ENCODE results near the gene PCED1B.
A peak's percentile ranks its signal among the peaks of the same experiment; 100 is the strongest.

The PCED1B gene

DNA sequence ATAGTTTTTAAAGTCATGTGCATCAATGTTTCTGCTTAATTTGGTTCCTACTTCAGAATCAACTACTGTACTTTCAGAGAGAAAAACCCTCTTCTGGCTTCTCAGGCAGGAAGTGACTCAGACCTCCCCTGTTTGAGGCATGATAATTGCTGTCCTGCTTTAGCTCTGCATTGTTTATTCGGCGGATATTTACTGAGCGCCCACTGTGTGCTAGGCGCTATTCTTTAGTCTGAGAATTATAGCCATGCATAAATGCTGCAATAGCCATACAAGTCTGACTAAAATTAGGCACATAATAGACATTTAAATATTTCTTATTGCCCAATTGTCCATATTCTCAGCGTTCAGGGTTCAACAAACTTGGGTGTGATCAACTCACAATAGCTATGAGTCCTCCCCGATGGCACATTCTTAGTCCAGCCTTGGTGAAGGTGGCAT, 6.4 kb downstream of the PCED1B start:
- ATAC-seq (ENCODE audit: low read depth) (peak; percentile 33; the same call in 2 of the 3 replicates), DNase-seq (ENCODE audit: low spot score) (no peak)
- Histone ChIP-seq H3K4me3 (ENCODE audit: severe bottlenecking) (no peak overlapping the region), H3K9me3 (ENCODE audit: severe bottlenecking) (no peaks in the 10 kb centered on the region), H3K36me3 (ENCODE audit: low read depth) (no peaks in the 10 kb centered on the region), H3K27me3 (ENCODE audit: insufficient read depth, poor library complexity, severe bottlenecking) (no peaks in the 10 kb centered on the region), H3K27ac (ENCODE audit: poor library complexity, severe bottlenecking) (peak overlapping the region; percentile 99), H3K4me1 (ENCODE audit: insufficient read depth, poor library complexity, severe bottlenecking) (peaks cover 79% of the 10 kb centered on the region)
- TF ChIP-seq, protein P1, sequence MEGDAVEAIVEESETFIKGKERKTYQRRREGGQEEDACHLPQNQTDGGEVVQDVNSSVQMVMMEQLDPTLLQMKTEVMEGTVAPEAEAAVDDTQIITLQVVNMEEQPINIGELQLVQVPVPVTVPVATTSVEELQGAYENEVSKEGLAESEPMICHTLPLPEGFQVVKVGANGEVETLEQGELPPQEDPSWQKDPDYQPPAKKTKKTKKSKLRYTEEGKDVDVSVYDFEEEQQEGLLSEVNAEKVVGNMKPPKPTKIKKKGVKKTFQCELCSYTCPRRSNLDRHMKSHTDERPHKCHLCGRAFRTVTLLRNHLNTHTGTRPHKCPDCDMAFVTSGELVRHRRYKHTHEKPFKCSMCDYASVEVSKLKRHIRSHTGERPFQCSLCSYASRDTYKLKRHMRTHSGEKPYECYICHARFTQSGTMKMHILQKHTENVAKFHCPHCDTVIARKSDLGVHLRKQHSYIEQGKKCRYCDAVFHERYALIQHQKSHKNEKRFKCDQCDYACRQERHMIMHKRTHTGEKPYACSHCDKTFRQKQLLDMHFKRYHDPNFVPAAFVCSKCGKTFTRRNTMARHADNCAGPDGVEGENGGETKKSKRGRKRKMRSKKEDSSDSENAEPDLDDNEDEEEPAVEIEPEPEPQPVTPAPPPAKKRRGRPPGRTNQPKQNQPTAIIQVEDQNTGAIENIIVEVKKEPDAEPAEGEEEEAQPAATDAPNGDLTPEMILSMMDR (IDR thresholded peaks at IDR 0.05; ENCODE audit: poor library complexity, severe bottlenecking) = no peak

DNA sequence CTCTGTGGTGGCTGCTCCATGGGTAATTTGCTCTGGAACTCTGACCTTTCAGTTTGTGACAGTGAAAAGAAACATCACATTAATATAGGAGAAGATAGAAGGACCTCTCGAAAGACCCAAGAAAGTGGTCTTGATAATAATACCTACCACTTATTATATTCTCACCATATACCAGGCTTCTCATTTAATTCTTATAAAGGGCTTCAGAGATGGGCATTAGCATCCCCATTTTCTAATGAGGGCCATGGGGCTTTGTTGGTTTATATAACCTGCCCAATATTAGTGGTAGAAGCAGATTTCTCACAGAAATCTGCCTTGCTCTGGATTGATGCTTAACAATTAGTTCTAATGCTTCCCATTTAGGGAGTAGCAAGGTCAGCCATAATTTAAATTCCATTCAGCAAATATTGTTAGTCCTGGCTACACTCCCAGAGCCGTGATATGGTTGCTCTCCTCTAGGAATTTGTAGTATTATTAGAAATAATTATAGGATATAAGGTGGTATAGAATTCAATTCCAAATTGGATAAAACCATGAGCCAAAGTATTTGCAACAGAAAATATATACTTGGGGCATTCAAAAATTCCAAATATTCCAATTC, 7.8 kb downstream of the PCED1B start:
- no peaks in the 10 kb centered on the region for H3K27me3 ChIP-seq (ENCODE audit: insufficient read depth, poor library complexity, severe bottlenecking)
- no peak for ATAC-seq (ENCODE audit: low read depth)
- no peak overlapping the region for H3K4me3 ChIP-seq (ENCODE audit: severe bottlenecking)
- no peaks in the 10 kb centered on the region for H3K36me3 ChIP-seq (ENCODE audit: low read depth)
- no peaks in the 10 kb centered on the region for H3K9me3 ChIP-seq (ENCODE audit: severe bottlenecking)
- peak overlapping the region; percentile 99 for H3K27ac ChIP-seq (ENCODE audit: poor library complexity, severe bottlenecking)
- TF ChIP-seq, protein P1 (IDR thresholded peaks at IDR 0.05; ENCODE audit: poor library complexity, severe bottlenecking) = no peak
- peaks cover 66% of the 10 kb centered on the region for H3K4me1 ChIP-seq (ENCODE audit: insufficient read depth, poor library complexity, severe bottlenecking)
- DNase-seq (ENCODE audit: low spot score) = no peak

DNA sequence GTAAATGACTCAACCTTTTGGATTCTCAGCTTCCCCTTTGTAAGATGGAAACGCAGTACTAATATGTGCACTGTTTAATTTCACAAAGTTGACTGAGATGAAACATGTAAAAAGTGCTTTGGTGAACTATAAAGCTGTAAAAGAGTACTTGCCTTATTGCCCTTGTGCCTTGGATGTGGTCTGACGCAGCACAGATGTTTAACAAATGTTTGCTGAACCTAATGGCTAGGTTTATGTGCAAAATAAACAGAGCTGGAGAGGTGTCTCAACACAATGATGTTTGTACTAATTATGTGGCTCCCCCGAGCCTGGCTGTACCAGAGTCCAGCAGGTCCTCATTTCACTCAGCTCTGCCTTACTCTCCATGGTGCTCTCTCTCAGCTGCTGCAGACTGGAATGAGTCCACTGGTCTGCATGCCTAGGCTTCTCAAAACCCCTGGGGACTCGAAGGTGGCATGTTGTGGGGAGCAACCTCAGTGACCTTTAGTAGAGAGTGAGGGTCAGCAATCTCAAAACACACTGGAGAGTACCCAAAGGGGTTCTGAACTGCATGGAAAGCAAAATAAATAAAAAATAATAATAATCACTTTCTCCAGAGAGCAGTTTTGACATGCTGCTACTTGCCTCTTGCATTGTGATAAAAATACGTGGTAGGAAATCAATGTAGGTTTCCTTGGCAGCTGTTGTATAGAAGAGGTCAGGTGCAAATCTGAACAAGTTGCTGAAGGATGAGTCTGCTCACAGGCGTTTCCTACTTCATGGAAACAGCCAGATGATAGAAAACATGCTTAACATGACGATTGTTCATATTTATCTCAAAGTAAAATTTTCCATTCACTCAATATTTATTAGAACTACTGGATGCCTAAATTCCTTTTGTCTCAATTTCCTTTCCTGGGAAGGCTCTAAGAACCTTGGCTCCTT, 8.9 kb downstream of the PCED1B start:
- Histone ChIP-seq H3K27ac (ENCODE audit: poor library complexity, severe bottlenecking) (peak overlapping the region; percentile 99), H3K4me1 (ENCODE audit: insufficient read depth, poor library complexity, severe bottlenecking) (peaks cover 58% of the 10 kb centered on the region), H3K9me3 (ENCODE audit: severe bottlenecking) (no peaks in the 10 kb centered on the region), H3K36me3 (ENCODE audit: low read depth) (no peaks in the 10 kb centered on the region), H3K4me3 (ENCODE audit: severe bottlenecking) (no peak overlapping the region), H3K27me3 (ENCODE audit: insufficient read depth, poor library complexity, severe bottlenecking) (no peaks in the 10 kb centered on the region)
- TF ChIP-seq, protein P1 (IDR thresholded peaks at IDR 0.05; ENCODE audit: poor library complexity, severe bottlenecking) = no peak
- DNase-seq (ENCODE audit: low spot score) (no peak), ATAC-seq (ENCODE audit: low read depth) (peak; percentile 79)

DNA sequence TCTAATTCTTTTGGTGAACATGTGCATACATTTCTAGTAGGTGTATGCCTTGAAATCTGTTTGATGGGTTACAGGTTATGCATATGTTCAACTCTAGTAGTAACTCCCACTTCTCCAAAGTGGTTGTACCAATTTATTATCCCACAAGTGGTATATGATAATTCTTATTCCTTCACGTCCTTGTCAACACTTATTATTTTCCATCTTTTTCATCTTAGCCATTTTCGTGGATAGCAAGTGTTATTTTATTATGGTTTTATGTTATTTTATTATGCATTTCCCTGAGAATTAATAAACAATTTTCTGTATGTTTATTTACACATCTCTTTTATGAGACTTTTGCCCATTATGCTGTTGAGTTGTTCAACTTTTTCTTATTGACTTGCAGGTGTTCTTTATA, 11.6 kb downstream of the PCED1B start:
- Histone ChIP-seq H3K4me3 (ENCODE audit: severe bottlenecking) (no peak overlapping the region), H3K36me3 (ENCODE audit: low read depth) (peaks cover 4% of the 10 kb centered on the region; the same call in 1 of the 2 replicates), H3K27ac (ENCODE audit: poor library complexity, severe bottlenecking) (peak overlapping the region; percentile 99), H3K9me3 (ENCODE audit: severe bottlenecking) (no peaks in the 10 kb centered on the region), H3K27me3 (ENCODE audit: insufficient read depth, poor library complexity, severe bottlenecking) (no peaks in the 10 kb centered on the region), H3K4me1 (ENCODE audit: insufficient read depth, poor library complexity, severe bottlenecking) (peaks cover 58% of the 10 kb centered on the region)
- TF ChIP-seq, protein P1 (IDR thresholded peaks at IDR 0.05; ENCODE audit: poor library complexity, severe bottlenecking) = no peak
- DNase-seq (ENCODE audit: low spot score) (no peak), ATAC-seq (ENCODE audit: low read depth) (no peak)

Measured in RWPE2 (cell line).